Stimulated activated memory B cell treated with anti-CD40 and anti-IgM and Interleukin-4, amounts not matched to agents 10 μg/mL and 1 μg/mL and 100 μg/mL, for 72 hours (primary cell): ENCODE measurements around the gene NT5E.

ENCODE experiments used
- ATAC-seq: fragments of 150-1000 bp; cut with Tn5 transposase; 2 replicates; pipeline ENCODE4 v1.10.0; 2021
- H3K27ac Mint-ChIP-seq: one replicate; pipeline ENCODE4 v1.8.0; 2022; ENCODE audit warnings: mild to moderate bottlenecking, mixed read lengths
- H3K27me3 Mint-ChIP-seq: one replicate; pipeline ENCODE4 v1.8.0; 2022; ENCODE audit warnings: mixed read lengths
- H3K36me3 Mint-ChIP-seq: one replicate; pipeline ENCODE4 v1.8.0; 2022; ENCODE audit warnings: mixed read lengths
- H3K4me1 Mint-ChIP-seq: one replicate; pipeline ENCODE4 v1.8.0; 2022; ENCODE audit warnings: mixed read lengths
- H3K4me3 Mint-ChIP-seq: one replicate; pipeline ENCODE4 v1.8.0; 2022; ENCODE audit warnings: mild to moderate bottlenecking, moderate library complexity, mixed read lengths
- H3K9me3 Mint-ChIP-seq: one replicate; pipeline ENCODE4 v1.8.0; 2022; ENCODE audit warnings: mixed read lengths

NT5E gene

DNA sequence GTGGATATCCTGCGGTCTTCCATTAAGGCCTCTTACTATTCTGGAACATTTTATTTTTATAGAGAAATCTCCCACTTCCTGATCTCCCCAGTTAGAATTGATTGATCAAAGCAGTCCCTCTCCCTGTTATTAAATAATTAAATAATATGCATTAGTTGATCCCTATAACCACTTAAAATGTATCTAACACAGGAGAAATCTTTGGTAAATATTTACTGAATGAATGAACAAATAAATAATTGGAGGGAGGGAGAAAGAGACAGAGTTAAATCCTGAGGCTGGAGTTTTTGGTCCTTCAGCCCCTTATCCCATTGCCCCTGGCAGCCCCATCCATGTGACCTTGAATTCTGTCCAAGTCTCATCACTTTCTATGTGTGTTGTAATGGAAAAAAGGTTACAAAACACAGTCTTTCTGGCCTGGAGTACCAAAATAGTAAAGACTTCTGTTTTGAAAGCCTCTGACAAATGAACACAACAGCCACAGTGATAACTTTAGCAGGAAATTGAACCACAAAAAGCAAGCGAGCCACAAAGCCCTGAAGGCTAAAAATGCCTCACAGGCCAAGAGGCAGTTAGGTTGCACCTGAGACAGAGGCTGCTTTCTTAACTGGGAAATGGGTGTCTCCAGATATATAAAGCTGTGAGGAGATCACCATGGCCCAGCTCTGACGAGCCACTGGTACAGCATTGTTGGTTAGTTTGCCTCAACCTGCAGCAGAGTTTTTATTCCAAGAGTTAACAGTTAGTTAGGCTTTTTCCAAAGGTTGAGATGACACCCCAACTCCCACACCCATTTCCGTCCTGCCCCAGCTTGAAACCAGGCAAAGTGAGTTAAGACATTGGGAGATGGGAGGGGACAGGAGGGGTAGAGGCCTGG is 11.3 kb downstream of the NT5E start:
- Mint-ChIP-seq H3K36me3 (no peaks in the 10 kb centered on the region), H3K4me3 (no peak overlapping the region), H3K27me3 (no peaks in the 10 kb centered on the region), H3K9me3 (no peaks in the 10 kb centered on the region), H3K4me1 (peaks cover 93% of the 10 kb centered on the region), H3K27ac (peak overlapping the region; percentile 89)
- ATAC-seq = peak; percentile 82

DNA sequence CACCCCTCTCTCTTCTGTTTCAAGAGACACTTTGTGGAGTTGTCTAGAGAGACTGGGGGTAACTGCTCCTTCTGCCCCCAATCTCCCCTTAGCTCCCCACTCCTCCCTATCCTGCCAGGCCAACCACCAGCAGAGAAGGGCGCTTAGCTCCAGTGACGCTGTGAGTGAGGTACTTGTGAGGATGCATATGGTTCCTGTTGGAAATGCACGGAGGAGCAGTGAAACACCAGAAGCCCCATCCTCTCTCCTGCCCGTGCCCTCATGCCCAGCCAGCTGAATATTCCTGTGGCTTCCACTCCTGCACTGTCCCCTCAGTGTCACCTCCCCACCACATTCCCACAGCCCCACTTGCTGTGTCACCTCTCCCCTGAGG is 11.9 kb downstream of the NT5E start:
- Mint-ChIP-seq H3K4me3 (peak overlapping the region; percentile 38), H3K9me3 (no peaks in the 10 kb centered on the region), H3K36me3 (no peaks in the 10 kb centered on the region), H3K4me1 (peaks cover 90% of the 10 kb centered on the region), H3K27ac (peak overlapping the region; percentile 89), H3K27me3 (no peaks in the 10 kb centered on the region)
- ATAC-seq = no peak

DNA sequence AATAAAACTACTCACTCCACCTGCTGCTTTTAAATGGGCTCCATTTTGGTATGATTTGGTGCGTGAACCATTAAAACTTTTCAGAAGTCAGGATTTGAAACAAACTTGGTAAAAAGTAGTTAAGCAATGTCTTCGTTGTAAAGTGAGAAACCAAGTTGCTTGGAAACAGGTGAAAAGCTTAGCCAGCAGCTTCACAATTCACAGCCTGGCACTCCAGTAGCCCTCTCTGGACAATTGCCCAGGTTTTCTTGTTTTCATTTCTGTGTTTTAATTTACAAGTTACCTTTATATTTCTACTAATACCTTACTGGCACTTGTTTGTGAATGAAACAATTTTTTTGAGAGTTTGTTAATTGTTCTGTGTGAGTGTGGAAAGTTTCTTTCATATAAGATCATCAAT is 12.8 kb downstream of the NT5E start:
- no peaks in the 10 kb centered on the region for H3K9me3 Mint-ChIP-seq
- peak overlapping the region; percentile 89 for H3K27ac Mint-ChIP-seq
- peaks cover 81% of the 10 kb centered on the region for H3K4me1 Mint-ChIP-seq
- no peaks in the 10 kb centered on the region for H3K36me3 Mint-ChIP-seq
- ATAC-seq = no peak
- H3K4me3 Mint-ChIP-seq = no peak overlapping the region
- no peaks in the 10 kb centered on the region for H3K27me3 Mint-ChIP-seq

DNA sequence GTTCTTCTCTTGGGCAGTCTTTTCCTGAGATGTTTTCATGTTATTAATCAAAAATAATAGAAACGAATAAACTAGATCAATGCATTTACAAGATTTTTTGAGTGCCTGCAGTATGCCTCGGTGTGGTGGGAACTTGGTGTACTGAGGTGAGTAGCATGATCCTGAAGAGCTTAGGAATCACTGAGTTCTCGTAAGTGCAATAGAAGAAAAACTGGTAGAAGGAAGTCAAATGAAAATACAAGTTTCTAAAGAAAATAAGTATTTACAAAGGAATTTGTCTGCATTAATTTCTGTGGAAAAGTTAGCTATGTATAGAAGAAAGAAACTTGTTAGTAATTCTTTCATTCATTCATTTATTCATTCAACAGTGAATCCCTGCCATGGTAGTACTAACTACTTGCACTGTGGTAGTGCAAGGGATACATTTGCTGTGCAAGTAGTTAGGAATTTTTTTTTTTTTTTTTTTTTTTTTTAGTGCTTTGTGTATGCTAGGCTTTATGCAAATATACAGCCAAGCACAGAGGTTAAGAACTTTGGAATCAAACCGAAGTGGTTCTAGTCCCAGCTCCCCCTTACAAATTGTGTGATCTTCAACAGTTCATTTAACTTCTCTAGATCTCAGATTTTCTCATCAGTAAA is 13.9 kb downstream of the NT5E start:
- Mint-ChIP-seq H3K36me3 (no peaks in the 10 kb centered on the region), H3K27ac (no peak overlapping the region), H3K27me3 (no peaks in the 10 kb centered on the region), H3K9me3 (no peaks in the 10 kb centered on the region), H3K4me3 (no peak overlapping the region), H3K4me1 (peaks cover 71% of the 10 kb centered on the region)
- ATAC-seq = no peak

DNA sequence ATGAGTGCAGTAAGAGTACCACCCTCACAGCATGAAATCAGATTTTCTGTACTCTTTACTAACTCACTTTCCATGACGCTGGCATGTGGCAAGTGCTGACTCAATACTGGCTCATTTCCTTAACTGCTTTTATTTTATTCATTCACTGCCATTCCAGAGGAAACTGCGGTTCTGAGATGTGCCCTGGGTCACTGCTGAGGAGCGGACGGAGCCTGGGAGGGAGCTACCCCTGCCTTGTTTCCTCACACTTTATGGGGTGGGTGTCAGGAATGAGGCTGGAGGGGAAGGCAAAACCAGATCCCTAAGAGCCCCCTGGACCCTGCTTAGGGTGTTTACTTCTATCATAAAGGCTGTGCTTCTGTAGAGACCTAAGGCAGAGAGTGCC is 14.4 kb downstream of the NT5E start:
- H3K9me3 Mint-ChIP-seq = no peaks in the 10 kb centered on the region
- no peak overlapping the region for H3K4me3 Mint-ChIP-seq
- peaks cover 68% of the 10 kb centered on the region for H3K4me1 Mint-ChIP-seq
- H3K27ac Mint-ChIP-seq = no peak overlapping the region
- H3K27me3 Mint-ChIP-seq = no peaks in the 10 kb centered on the region
- no peaks in the 10 kb centered on the region for H3K36me3 Mint-ChIP-seq
- no peak for ATAC-seq

DNA sequence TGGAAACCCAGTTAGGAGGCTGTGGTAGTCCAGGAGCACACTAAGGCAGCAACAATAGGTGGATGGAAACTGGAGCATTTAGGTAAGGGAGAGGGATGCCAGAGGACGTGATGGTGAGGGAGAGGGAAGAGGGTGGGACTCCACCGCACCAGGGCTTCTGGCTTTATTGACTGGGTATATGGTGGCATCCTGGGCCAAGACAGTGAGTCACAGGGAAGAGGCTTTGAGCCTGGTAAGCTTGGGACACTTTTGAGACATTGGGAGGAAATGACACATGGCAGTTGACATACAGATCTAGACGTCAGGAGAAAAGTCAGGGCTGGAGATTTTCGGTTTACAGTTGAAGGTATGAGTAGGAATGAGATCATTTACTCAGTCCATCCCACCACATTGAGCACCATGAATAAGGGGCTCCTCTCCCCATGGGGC is 14.9 kb downstream of the NT5E start:
- no peaks in the 10 kb centered on the region for H3K27me3 Mint-ChIP-seq
- H3K9me3 Mint-ChIP-seq = no peaks in the 10 kb centered on the region
- H3K4me3 Mint-ChIP-seq = no peak overlapping the region
- no peaks in the 10 kb centered on the region for H3K36me3 Mint-ChIP-seq
- H3K27ac Mint-ChIP-seq = peak overlapping the region; percentile 10
- no peak for ATAC-seq
- H3K4me1 Mint-ChIP-seq = peaks cover 66% of the 10 kb centered on the region

DNA sequence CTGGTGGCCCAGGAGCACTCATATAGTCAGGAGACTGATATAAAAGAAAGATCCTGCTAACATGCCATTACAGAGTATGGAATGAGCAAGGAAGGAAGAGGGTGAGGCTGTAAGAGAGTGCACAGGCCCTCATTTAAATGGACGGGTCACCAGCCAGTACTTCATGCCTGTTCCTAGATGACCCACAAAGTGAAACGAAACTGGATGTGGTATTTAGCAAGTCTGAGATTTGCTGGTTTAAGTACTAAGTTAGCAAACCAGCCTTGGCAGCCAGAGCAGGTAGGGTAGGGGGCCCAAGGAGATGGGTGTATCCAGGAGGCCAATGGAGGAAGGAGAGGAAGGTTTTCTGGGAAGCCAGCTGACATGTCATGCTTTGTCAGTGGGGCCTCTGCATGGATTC is 15.9 kb downstream of the NT5E start:
- H3K9me3 Mint-ChIP-seq = no peaks in the 10 kb centered on the region
- no peaks in the 10 kb centered on the region for H3K36me3 Mint-ChIP-seq
- peak; percentile 42 for ATAC-seq
- H3K4me1 Mint-ChIP-seq = peaks cover 61% of the 10 kb centered on the region
- H3K27ac Mint-ChIP-seq = peak overlapping the region; percentile 10
- H3K27me3 Mint-ChIP-seq = no peaks in the 10 kb centered on the region
- H3K4me3 Mint-ChIP-seq = no peak overlapping the region

DNA sequence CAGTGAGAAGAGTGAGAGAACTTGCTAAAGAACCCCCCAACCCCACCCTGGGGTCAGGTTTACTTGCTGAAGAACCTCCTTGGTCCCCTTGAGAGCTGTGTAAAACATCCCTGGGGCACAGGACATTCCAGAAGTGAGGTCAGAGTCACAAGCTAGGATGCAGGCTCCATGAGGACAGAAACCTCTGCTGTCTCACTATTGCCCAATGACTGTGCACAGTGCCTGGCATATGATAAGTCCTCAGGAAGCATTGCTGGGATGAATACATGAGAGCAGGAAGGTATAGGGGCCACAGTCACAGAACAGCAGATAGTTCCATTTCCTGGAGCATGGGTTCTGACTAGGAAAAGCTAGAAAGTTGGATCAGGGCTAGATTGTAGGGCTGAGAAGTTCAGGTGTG is 18.4 kb downstream of the NT5E start:
- Mint-ChIP-seq H3K4me3 (no peak overlapping the region), H3K4me1 (peaks cover 36% of the 10 kb centered on the region), H3K27ac (no peak overlapping the region), H3K9me3 (no peaks in the 10 kb centered on the region), H3K36me3 (peaks cover 4% of the 10 kb centered on the region), H3K27me3 (no peaks in the 10 kb centered on the region)
- no peak for ATAC-seq

DNA sequence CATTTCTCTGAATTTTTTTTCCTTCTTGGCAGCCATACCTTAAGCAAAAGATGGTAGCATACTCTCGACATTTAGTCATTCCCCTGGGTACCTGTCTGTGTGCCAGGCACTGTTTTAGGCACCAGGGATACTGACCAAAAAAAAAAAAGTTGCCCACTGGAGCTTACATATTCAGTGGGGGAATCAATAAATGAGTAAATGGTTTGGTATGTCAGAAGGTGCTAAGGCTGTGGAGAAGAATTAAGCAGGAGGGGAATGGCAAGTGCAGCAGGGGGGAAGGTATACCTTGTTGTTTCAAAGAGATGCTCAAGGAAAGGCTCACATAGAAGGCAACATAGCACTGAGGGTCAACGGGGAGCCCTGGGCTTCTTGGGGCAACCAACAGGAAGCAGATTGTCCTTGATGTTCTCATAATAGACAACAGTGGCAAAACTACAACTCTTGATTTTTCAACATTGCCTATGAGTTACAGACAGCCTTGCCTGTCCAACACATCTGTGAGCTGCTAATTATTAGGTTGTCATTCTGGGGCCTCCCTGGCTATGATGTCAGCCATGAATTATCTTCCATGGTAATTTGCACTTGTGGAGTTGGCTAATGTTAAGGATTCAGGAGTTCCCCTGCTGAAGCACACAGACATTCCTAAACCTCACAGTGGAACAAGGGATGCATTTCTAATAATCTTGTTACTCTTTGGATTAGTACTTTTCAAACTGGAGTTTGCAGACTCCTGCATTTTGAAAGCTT is 19.6 kb downstream of the NT5E start:
- H3K4me3 Mint-ChIP-seq = no peak overlapping the region
- H3K27ac Mint-ChIP-seq = no peak overlapping the region
- peaks cover 26% of the 10 kb centered on the region for H3K4me1 Mint-ChIP-seq
- no peak for ATAC-seq
- H3K36me3 Mint-ChIP-seq = peaks cover 4% of the 10 kb centered on the region
- H3K9me3 Mint-ChIP-seq = no peaks in the 10 kb centered on the region
- no peaks in the 10 kb centered on the region for H3K27me3 Mint-ChIP-seq

DNA sequence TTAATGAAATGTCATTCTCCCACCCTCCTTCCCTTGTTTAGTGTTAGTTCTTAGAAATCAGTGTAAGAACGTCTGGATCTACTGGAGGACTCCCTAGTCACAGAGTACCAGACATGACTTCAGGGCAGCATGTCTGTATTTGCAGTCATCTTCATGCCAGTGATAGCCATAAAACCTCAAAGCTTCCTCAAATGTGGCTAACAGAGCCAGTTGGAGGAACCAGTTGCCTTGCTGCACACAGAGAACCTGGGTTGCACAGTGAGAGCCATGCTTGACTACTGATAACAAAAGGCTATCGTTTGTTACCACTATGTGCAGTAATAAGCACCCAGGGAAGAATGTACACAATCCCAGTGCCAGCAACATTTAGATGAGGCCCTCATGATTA is 20.1 kb downstream of the NT5E start:
- Mint-ChIP-seq H3K27ac (no peak overlapping the region), H3K4me1 (peaks cover 20% of the 10 kb centered on the region), H3K27me3 (no peaks in the 10 kb centered on the region), H3K36me3 (peaks cover 5% of the 10 kb centered on the region), H3K4me3 (no peak overlapping the region), H3K9me3 (no peaks in the 10 kb centered on the region)
- no peak for ATAC-seq

DNA sequence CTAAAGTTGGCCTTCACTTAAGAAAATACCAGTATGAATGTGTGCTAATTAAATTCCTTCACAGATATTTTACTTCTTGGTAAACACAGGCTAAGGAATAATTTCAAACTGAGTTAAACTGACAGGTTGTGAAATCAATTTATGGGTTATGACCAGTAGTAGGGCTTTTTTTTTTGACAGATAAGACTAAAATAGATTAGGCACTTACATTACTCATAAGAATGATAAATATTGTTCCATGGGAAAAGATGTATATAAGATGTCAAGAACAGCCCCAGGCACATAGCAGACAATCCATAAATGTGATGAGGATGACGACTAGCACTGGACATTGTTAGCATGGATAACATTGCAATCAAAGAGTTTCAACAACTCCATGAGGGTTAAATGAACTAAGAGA is 22.9 kb downstream of the NT5E start:
- ATAC-seq = no peak
- no peaks in the 10 kb centered on the region for H3K9me3 Mint-ChIP-seq
- peaks cover 26% of the 10 kb centered on the region for H3K36me3 Mint-ChIP-seq
- H3K4me3 Mint-ChIP-seq = no peak overlapping the region
- no peaks in the 10 kb centered on the region for H3K27me3 Mint-ChIP-seq
- H3K27ac Mint-ChIP-seq = no peak overlapping the region
- H3K4me1 Mint-ChIP-seq = peaks cover 5% of the 10 kb centered on the region

DNA sequence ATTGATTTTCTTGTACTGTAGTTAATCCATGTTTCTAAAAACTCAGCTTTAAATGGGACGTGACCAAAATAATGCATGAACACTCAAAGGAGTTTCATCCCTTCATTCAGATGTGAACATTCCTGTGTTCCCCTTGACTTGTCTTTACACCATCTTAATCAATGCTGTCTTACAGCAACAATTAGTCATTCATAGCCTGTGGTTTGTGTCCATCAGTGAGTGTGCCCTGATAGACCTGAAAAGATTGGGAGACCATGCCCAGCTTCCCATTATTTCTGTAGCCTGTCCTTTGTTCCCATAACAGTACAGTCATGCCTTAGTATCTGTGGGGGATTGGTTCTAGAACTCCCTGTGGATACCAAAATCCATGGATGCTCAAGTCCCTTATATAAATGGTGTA is 23.9 kb downstream of the NT5E start:
- H3K4me1 Mint-ChIP-seq = peaks cover 5% of the 10 kb centered on the region
- no peak overlapping the region for H3K4me3 Mint-ChIP-seq
- no peak overlapping the region for H3K27ac Mint-ChIP-seq
- no peak for ATAC-seq
- H3K27me3 Mint-ChIP-seq = no peaks in the 10 kb centered on the region
- peaks cover 26% of the 10 kb centered on the region for H3K36me3 Mint-ChIP-seq
- no peaks in the 10 kb centered on the region for H3K9me3 Mint-ChIP-seq

DNA sequence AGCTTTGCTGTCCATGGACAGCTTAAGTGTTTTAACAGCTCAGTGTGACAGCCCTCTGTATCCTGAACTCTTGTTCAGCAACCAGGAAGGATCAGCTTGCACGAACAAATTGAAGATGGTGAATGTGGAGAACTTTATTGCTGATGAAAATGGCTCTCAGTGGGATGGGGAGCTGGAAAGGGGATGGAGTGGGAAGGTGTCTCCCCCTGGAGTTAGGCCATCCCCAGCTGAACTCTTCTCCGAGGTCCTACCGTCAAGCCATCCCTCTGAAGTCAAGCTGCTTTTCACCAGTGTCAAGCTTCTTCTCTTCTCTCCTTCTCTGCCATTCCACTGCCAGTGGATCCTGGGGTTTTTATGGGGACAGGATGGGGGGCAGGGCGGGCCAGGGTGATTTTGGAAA is 26.6 kb downstream of the NT5E start:
- Mint-ChIP-seq H3K27me3 (no peaks in the 10 kb centered on the region), H3K36me3 (peaks cover 26% of the 10 kb centered on the region), H3K4me3 (no peak overlapping the region), H3K4me1 (peaks cover 2% of the 10 kb centered on the region), H3K27ac (no peak overlapping the region), H3K9me3 (no peaks in the 10 kb centered on the region)
- ATAC-seq = no peak

DNA sequence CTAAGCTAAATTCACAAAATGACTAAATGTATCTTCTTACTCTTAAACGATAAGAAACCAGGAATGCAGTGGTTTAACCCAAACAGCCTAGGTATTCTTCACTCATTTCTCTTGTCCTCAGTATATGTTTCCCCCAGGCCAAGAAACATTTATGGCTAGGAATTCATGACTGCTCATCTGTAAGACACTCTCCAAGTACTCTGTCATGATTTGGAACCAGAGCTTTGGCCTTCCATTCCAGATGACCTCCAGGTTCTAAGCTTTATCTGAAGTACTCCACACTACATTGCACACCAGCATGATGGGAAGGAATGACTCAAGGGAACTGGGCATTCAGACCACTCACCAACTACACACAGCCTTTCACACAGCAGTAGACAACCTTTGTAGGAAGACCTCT is 29.3 kb downstream of the NT5E start:
- Mint-ChIP-seq H3K4me3 (no peak overlapping the region), H3K4me1 (peaks cover 14% of the 10 kb centered on the region), H3K27ac (no peak overlapping the region), H3K27me3 (no peaks in the 10 kb centered on the region), H3K9me3 (no peaks in the 10 kb centered on the region), H3K36me3 (peaks cover 22% of the 10 kb centered on the region)
- no peak for ATAC-seq

DNA sequence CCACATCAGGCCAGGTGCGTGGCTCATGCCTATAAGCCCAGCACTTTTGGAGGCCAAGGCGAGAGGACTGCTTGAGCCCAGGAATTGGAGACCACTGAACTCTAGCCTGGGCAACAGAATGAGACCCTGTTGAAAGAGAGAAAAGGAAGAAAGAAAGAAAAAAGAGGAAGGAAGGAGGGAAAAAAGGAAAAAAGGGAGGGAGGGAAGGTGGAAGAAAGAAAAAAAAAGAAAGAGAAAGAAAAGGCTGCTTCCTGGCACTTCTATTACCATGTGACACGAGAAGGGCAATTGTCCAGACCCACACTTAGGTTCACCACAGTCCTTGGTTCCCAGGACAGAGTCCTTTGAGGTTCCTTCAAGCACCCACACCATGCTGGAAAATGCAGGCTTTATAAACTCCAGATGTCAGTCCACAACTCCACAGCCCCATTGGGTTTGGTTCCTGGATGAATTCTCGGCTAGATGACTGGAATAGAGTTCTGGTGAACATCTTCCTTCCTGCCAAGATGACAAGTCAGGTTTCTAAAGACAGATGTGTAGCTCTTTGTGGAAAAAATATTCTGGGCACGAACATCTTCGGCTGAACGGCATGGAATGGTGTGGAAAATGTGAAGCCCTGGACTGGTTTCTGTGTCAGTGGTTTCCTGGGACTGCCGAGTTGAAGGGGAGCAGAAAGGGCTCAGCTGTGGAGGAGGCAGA is 32.5 kb downstream of the NT5E start:
- peaks cover 4% of the 10 kb centered on the region for H3K36me3 Mint-ChIP-seq
- ATAC-seq = no peak
- peak overlapping the region; percentile 16 for H3K27ac Mint-ChIP-seq
- H3K9me3 Mint-ChIP-seq = no peaks in the 10 kb centered on the region
- H3K4me1 Mint-ChIP-seq = peaks cover 14% of the 10 kb centered on the region
- H3K27me3 Mint-ChIP-seq = no peaks in the 10 kb centered on the region
- H3K4me3 Mint-ChIP-seq = no peak overlapping the region
